ENCODE data around the gene UPK1A.
"Not testable (repeated sequence)": the region's sequence is repeated elsewhere in the genome, so short reads cannot be mapped to it uniquely, and the experiment has no call there.

Gene UPK1A

DNA sequence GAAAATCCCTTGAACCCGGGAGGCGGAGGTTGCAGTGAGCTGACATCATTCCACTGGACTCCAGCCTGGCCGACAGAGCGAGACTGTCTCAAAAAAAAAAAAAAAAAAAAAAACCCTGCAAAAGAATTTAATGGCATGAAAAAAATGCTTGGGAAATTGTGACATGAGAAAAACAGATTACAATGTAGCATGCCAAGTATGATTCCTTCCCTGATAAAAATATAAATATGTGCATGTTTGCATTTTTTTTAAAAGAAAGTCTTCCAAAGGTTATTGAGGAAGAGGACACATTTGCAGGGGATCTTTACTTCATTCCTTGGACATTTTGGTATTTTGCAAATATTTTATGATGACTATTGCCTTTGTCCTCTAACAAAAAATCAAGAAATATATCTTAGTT, 23.5 kb downstream of the UPK1A start:
- no peak overlapping the region for H3K4me3 ChIP-seq (ENCODE audit: low read depth, low read length)

DNA sequence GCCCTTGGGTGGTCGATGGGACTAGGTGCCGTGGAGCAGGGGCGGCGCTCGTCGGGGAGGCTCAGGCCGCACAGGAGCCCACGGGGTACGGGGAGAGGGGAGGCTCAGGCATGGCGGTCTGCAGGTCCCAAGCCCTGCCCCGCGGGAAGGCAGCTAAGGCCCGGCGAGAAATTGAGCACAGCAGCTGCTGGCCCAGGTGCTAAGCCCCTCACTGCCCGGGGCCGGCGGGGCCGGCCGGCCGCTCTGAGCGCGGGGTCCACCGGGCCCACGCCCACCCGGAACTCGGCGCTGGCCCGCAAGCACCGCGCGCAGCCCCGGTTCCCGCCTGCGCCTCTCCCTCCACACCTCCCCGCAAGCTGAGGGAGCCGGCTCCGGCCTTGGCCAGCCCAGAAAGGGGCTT, 24.8 kb downstream of the UPK1A start:
- H3K4me3 ChIP-seq (ENCODE audit: low read depth, low read length): not testable (repeated sequence)

DNA sequence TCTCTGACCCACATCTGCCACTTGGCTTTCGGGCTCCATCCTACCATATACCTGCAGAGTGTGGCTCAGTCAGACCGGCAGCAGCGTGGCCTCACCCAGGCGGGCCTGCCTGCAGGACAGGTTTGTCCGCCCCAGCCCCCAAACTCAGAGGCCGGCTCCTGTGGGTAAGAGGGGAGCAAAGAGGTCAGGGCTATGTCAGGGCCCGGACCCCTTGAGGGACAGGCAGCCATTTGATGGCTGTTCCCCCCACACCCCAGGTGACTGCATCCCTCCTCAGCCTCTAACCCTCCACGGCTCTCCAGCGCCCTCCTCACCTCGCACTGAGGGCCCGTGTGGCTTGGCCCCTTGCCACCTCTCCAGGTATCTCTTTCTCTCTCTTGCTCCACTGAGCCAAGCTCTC, 25.7 kb downstream of the UPK1A start:
- H3K4me3 ChIP-seq (ENCODE audit: low read depth, low read length): no peak overlapping the region

DNA sequence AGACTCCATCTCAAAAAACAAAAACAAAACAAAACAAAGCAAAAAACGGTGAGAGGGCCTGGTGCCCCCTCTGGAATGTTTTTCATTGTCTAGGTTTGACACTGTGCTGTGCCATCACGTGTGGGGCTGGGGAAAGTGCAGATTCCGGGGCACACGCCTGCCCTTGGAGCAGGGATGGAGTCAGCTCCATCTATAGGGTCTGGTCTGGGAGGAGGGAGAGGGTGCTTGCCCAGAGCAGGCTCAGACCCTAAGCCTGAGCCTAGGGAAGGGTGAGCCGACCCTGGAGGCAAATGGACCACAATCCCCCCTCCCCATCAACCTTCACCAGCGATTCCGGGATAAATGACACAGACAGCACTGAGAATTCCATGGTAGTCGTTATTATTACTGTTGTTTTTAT, 27.1 kb downstream of the UPK1A start:
- H3K4me3 ChIP-seq (ENCODE audit: low read depth, low read length): no peak overlapping the region

DNA sequence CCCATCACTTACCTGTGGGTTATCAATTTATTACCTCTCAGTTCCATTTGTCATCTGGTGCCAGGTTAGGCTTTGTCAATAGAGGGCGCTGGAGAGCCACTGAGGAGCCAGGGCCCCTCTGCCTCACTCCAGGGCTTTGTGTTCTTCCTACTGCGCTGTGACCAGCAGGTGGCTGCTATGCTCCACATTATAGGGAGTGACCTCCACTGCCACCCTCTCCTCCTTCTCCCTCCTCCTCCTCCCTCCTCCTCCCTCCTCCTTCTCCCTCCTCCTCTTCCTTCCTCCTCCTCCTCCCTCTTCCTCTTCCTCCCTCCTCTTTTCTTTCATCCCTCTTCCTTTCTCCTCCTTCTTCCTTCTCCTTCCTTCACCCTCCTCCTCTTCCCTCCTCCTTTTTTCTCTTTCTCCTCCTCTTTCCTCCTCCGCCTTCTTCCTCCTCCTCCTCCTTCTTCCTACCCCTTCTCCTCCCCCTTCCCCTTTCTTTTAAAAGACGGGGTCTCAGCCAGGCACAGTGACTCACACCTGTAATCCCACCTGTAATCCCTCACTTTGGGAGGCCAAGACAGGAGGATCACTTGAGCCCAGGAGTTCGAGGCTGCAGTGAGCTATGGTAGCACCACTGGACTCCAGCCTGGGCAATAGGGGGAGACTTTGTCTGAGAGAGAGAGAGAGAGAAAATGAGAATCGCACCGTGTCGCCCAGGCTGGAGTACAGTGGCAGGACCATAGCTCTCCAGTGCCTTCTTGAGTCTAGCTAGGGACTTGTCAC, 27.7 kb downstream of the UPK1A start:
- no peak overlapping the region for H3K4me3 ChIP-seq (ENCODE audit: low read depth, low read length)

DNA sequence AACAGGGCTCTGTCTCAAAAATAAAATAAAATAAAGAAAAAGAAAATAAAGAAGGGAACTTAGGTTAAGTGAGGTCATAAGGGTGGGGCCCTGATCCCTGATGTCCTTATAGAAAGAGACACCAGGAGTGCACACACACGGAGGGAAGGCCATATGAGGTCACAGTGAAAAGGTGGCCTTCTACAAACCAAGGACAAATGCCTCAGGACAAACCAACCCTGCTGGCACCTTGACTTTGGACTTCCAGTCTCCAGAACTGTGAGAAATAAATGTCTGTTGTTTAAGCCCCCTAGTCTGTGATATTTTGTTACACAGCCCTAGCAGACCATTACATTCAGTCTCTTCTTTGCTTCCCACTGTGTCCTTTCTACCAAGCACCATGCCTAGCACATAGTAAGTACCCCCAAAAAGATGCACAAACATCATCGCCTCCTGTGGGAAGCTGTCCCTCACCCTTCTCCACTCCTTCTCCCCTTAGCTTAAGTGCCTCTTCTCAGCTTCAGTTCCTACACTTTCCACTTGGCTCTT, 29.6 kb downstream of the UPK1A start:
- H3K4me3 ChIP-seq (ENCODE audit: low read depth, low read length): no peak overlapping the region

DNA sequence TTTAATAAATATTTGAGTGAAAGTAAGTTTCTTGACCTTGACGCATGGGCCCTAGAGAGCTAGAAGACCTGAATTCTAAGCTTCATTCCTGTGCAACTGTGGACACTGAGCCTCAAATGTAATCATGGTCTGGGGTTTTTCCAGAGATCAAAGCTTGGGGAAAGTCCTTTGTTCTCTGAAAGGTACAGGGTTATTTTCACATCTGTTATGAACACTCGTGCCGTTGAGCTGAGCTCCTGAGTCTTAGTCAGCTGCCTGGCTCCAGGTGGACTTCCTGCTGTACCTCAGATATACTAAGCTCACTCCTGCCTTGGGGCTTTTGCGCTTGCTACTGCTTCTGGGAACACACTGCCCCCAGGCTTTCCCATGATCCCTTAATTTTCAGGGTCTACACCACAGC, 30.5 kb downstream of the UPK1A start:
- no peak overlapping the region for H3K4me3 ChIP-seq (ENCODE audit: low read depth, low read length)

DNA sequence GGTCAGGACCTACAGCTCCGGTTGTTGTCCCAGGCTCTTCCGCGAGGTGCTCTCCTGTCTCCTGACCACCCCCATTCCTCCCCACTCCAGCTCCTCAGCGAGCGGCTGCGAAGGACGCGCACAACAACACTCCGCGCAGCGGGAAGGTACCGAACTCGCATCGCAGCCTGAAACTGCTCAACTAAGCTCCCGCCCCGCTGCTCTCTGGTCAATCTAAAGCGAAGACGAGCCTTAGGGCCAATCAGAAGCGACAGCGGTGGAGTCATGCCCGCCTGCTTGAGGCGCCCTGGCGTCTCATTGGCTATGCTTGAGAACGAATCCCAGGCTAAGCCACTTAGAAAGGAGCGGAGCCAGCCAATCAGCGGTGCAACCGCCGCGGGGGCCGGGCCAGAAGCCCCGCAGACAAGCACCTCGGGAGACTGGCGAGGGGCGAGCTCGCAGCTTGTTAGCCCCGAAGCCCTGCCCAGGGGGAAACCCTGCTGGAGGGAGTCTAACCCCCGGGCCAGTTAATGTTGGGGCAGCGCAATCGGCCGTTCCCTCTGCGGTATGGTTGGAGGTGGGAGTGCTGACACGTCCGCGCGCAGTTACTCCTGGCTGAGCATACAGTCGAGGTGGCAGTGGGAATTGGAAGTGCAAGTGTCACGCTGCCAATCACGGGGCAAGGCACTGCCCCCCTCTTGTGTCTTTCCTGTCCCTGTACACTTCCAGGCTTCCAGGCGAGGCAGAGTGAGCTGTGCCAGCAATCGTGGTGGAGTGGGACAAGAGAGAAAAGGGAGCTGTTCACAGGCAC, 36.1 kb downstream of the UPK1A start:
- peak overlapping the region; percentile 60 for H3K4me3 ChIP-seq (ENCODE audit: low read depth, low read length)

DNA sequence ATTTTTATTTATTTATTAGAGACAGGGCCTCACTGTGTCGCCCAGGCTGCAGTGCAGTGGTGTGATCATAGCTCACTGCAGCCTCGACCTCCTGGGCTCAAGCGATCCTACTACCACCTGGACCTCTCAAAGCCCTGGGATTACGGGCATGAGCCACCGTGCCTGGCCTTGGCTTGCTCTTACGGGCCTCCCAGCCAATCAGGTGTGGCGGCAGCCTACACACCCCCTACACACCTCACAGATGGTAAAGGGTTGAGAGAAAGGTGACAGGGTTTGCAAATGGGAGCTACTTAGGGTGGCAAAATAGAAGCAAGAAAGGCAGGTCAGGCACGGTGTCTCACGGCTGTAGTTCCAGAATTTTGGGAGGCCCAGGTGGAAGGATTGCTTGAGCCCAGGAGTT, 37.0 kb downstream of the UPK1A start:
- H3K4me3 ChIP-seq (ENCODE audit: low read depth, low read length): no peak overlapping the region

DNA sequence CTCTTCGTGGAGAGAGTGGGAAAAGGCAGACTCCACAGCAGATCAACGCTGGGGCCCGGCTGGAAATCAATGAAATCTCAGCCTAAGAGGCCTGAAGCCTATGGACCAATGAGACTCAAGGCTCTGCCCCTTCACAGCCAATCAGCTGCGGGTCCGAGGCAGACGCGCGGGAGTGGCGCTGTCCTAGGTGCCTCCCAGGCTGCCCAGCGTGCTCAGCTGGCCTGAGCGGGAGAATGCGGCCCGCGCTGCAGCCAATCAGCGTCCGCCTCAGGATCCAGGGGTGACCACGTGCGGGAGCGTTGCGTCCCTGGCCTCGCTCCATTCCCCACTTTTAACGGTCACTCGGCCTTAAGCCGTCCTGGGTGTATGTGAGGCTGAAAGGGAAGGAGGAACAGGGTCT, 37.9 kb downstream of the UPK1A start, which contains the start of gene ZBTB32:
TSS of gene ZBTB32 (plus strand) at position 341 of the 400 bp plus-strand sequence. CDS start 10,069 bp downstream, outside the sequence.
- H3K4me3 ChIP-seq (ENCODE audit: low read depth, low read length): no peak within 1 kb of the TSS

DNA sequence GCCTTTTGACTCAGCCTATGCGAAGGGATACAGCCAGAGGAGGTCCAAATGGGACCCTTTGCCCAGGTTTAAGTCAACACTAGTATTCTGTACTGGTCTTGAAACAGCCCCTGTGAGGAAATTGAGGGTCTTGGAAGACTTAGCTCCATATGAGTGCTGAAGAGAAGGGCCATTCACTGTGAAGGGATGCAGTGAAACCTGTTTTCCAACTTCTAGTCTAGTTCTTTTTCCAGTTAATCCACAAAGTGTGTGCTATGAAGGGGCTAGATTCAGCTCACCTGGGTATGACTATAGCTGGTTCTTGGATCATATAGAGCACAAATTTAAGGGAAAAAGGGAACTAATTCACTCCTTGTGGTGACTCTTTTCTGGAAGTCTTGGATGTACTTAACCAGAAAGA, 42.1 kb downstream of the UPK1A start:
- no peak overlapping the region for H3K4me3 ChIP-seq (ENCODE audit: low read depth, low read length)

DNA sequence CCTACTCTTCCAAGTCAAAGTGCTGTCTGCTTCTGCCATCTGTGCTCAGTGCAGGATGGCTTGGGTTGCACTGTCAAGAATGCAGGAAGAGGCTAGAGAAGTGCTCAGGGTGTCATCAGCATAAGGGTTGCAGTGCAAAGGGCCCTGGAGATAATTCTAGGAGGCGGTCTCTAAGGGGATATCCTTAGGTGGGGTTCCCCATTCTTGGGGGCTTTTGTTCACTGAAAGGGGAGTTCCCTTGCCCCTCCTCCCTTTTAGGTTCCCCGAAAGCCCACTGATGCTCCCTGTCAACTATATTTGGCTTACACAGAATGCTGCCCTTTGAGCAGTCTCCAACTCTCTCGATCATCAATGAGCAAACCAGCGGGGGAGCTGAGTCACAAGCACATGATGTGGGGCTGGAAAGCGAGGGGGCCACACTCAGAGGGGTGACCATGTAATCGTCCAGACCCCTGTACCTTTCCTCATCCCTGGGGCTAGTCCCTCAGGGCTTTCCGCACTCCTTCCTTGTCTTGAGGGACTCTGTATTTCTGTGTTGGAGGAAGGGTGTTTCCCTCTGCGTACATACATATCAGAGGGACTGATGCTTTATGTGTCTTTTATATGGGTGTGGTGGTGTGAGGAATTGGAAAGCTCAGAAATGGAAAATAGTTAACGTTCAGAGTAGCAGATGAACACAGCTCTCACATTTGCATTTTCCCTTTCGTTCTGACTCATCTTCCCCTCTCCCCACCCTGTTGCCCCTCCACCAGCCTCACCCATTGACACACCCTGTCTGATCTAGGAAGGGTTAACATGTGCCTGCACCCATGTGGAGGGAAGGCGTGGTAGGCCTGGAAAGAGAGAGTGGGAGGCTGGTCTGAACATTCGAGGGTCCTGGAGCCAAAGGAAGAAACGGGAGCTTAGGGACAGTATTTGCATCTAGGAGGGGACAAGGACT, 44.7 kb downstream of the UPK1A start:
- no peak overlapping the region for H3K4me3 ChIP-seq (ENCODE audit: low read depth, low read length)

DNA sequence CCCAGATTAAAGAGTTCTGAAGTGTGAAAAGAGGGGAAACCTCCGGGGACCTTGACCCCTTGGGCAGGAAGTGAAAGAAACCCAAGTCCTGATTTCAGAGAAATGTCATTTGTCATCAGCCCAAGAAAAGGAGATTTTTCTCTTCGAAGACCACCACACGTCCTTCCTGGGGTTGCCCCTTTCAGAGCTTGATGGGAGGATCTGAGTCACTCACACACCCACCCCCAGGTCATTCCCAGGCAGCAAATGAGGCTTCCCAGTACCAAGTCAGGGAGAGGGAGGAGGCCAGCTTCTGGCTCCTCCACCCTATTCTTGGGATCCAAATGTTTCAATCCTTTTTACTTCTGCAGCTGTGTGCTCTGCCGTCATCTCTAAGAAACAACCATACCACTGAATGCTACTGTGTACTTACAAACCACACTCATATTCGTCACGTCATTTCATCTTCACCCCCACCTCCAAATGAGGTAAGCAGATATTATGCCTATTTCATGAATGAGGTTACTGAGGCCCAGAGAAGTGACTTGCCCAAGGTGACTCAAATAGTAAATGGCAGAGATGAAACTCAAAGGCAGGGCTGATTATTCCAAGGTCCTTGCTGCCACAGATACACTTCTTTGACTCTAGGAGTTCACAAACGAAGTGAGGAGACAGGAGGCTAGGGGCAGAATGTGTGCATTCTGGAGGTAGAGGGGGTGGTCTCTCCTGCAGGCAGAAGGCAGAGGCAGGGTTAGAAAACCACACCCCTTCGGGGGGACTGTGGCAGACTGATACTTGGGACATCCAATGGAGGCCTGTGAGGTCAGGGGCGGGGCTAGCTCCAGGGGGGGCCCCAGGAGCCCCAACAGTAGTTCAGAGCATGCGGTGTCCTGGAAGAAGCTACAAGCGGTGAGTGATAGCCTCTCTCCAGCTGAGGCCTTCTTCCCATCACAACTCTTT, 46.5 kb downstream of the UPK1A start:
- no peak overlapping the region for H3K4me3 ChIP-seq (ENCODE audit: low read depth, low read length)

DNA sequence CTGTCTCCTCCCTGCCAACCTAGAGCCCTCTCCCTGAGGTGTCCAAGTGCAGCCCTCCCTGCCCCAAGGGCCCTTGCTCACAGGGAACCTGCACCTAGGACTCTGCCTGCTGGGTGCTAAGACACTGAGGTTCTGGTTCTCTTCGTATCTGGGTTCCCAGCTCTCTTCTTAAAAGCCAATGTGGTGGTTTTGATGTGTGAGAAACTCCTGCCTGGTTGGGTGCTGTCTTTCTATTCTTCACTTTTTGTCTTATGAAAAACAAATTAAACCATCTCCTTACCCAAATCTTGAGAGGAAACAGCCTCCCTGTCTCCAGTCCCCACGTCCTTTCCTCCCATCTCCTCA, 47.2 kb downstream of the UPK1A start:
- no peak overlapping the region for H3K4me3 ChIP-seq (ENCODE audit: low read depth, low read length)

DNA sequence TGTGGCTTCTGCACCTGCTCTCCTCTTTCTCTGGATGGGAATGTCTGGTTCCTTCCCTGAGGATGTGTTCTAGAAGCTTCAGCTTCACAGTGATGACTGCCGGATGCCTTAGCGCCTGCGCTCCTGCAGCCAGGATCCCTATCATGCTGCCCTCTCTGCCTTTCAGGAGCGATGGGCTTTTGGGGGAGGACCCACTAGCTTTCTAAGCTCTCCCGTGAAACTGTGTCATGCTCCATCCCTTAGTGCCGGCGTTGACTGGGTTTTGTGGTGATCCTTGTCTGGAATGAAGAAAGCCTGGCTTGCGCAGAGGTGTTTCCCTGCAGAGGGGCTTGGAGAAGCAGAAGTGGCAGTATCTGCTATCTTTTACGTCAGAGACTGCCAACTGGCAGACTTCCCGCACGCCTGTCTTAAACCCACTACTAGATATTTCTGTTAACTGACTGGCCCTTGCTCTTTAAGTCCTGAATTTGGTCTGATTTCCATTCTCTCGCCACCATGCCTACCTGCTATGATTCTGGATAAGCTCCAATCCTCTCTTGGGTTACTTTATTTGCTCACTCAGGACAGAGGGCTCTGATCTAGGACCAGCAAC, 47.7 kb downstream of the UPK1A start:
- no peak overlapping the region for H3K4me3 ChIP-seq (ENCODE audit: low read depth, low read length)

DNA sequence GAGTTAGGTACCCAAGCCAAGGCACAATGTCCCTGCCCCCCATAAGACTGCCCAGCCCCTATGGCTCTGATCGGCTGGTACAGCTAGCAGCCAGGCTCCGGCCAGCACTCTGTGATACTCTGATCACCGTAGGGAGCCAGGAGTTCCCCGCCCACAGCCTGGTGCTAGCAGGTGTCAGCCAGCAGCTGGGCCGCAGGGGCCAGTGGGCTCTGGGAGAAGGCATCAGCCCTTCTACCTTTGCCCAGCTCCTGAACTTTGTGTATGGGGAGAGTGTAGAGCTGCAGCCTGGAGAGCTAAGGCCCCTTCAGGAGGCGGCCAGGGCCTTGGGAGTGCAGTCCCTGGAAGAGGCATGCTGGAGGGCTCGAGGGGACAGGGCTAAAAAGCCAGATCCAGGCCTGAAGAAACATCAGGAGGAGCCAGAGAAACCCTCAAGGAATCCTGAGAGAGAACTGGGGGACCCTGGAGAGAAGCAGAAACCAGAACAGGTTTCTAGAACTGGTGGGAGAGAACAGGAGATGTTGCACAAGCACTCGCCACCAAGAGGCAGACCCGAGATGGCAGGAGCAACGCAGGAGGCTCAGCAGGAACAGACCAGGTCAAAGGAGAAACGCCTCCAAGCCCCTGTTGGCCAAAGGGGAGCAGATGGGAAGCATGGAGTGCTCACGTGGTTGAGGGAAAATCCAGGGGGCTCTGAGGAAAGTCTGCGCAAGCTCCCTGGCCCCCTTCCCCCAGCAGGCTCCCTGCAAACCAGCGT, 48.5 kb downstream of the UPK1A start:
- H3K4me3 ChIP-seq (ENCODE audit: low read depth, low read length): no peak overlapping the region

DNA sequence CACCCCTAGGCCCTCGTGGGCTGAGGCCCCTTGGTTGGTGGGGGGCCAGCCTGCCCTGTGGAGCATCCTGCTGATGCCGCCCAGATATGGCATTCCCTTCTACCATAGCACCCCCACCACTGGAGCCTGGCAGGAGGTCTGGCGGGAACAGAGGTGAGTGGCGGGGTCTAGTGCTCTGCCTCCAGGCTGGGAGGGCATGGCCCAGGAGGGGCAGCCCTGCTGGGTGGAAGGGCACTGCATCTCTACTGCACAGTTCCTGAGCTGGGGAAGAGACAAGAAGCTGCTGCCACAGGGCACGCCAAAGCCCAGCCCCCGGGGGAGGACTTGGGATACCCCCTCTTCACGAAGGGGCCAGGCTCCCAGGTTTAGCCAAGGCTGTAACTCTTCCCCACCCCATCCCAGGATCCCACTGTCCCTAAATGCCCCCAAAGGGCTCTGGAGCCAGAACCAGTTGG, 49.1 kb downstream of the UPK1A start:
- no peak overlapping the region for H3K4me3 ChIP-seq (ENCODE audit: low read depth, low read length)

DNA sequence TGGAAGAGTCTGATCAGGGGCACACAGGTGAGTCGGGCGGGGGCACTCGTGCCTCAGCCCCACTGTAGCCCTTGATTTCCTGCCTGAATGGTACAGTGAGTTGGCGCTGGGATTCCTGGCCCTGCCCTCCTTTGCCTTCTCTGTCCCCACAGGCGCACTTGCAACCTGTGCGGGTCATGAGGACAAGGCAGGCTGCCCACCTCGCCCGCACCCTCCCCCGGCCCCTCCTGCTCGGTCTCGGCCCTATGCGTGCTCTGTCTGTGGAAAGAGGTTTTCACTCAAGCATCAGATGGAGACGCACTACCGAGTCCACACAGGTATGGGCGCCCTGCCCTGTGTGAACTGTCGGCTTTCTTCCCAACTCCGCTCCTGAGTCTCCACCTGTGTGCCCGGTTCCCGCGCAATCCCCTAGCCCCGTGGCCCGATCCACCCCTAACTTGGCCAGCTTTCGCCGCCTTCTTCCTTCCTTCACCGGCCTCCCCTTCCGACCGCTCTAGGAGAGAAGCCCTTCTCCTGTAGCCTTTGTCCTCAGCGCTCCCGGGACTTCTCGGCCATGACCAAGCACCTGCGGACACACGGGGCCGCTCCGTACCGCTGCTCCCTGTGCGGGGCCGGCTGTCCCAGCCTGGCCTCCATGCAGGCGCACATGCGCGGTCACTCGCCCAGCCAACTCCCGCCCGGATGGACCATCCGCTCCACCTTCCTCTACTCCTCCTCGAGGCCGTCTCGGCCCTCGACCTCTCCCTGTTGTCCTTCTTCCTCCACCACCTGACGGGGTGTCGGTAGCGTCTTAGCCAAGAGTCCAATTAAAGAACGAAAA, 49.9 kb downstream of the UPK1A start:
- H3K4me3 ChIP-seq (ENCODE audit: low read depth, low read length): peak overlapping the region; percentile 62
